H9 (cell line): ENCODE measurements around the gene MATK. TPM values are rescaled to one million over a fixed set of nuclear protein-coding genes. Genes with fewer than 3 reads are reported as not detected.

Experiments
- DNase-seq: peaks from one replicate; pipeline ENCODE4 v3.0.0-alpha.2; 2017
- H2AFZ ChIP-seq: one replicate; pipeline ENCODE4 v1.6.1; 2013; ENCODE audit warnings: mild to moderate bottlenecking, low read length, control low read depth, moderate library complexity
- H2AK5ac ChIP-seq: 2 replicates; pipeline ENCODE4 v1.6.1; 2013; ENCODE audit warnings: low read length, control low read depth, mixed read lengths; ENCODE audit not compliant: insufficient read length
- H2BK120ac ChIP-seq: one replicate; pipeline ENCODE4 v1.6.1; 2013; ENCODE audit warnings: low read depth, mild to moderate bottlenecking, low read length, control low read depth, inconsistent platforms; ENCODE audit not compliant: poor library complexity, severe bottlenecking
- H2BK12ac ChIP-seq: 2 replicates; pipeline ENCODE4 v1.6.1; 2013; ENCODE audit warnings: low read length, control low read depth, mixed read lengths, low read depth; ENCODE audit not compliant: insufficient read length
- H2BK15ac ChIP-seq: 2 replicates; pipeline ENCODE4 v1.6.1; 2013; ENCODE audit warnings: low read depth, low read length, control low read depth
- H2BK20ac ChIP-seq: one replicate; pipeline ENCODE4 v1.6.1; 2013; ENCODE audit warnings: low read depth, mild to moderate bottlenecking, low read length, control low read depth, inconsistent platforms; ENCODE audit not compliant: poor library complexity, severe bottlenecking
- H2BK5ac ChIP-seq: 2 replicates; pipeline ENCODE4 v1.6.1; 2013; ENCODE audit warnings: low read length, control low read depth, mixed read lengths; ENCODE audit not compliant: insufficient read length
- H3K14ac ChIP-seq: 2 replicates; pipeline ENCODE4 v1.6.1; 2013; ENCODE audit warnings: low read length, control low read depth; ENCODE audit not compliant: insufficient read depth
- H3K18ac ChIP-seq: 2 replicates; pipeline ENCODE4 v1.6.1; 2013; ENCODE audit warnings: low read depth, mild to moderate bottlenecking, mixed read lengths, low read length, control low read depth; ENCODE audit not compliant: insufficient read length
- H3K23ac ChIP-seq: 2 replicates; pipeline ENCODE4 v1.6.1; 2013; ENCODE audit warnings: low read length, control low read depth, mixed read lengths, low read depth; ENCODE audit not compliant: insufficient read length
- H3K23me2 ChIP-seq: 2 replicates; pipeline ENCODE4 v1.6.1; 2013; ENCODE audit warnings: low read depth, mild to moderate bottlenecking, mixed read lengths, low read length, control low read depth; ENCODE audit not compliant: insufficient read length, poor library complexity, severe bottlenecking
- H3K27ac ChIP-seq: 2 replicates; pipeline ENCODE4 v1.5.1; 2013; ENCODE audit warnings: low read length, control low read depth, mixed read lengths, low read depth; ENCODE audit not compliant: insufficient read length
- H3K27me3 ChIP-seq: 2 replicates; pipeline ENCODE4 v1.6.1; 2013; ENCODE audit warnings: low read length, control low read depth, inconsistent platforms; ENCODE audit not compliant: insufficient read depth
- H3K4ac ChIP-seq: 2 replicates; pipeline ENCODE4 v1.6.1; 2013; ENCODE audit warnings: low read depth, mild to moderate bottlenecking, control low read depth, inconsistent platforms, low read length, moderate library complexity
- H3K4me1 ChIP-seq: 2 replicates; pipeline ENCODE4 v1.6.1; 2013; ENCODE audit warnings: low read length, control low read depth, inconsistent platforms; ENCODE audit not compliant: insufficient read depth
- H3K4me2 ChIP-seq: 2 replicates; pipeline ENCODE4 v1.6.1; 2013; ENCODE audit warnings: low read length, control low read depth, mixed read lengths; ENCODE audit not compliant: insufficient read length, insufficient read depth
- H3K56ac ChIP-seq: 2 replicates; pipeline ENCODE4 v1.6.1; 2013; ENCODE audit warnings: low read depth, mild to moderate bottlenecking, mixed read lengths, low read length, control low read depth; ENCODE audit not compliant: insufficient read length
- H3K79me1 ChIP-seq: 2 replicates; pipeline ENCODE4 v1.6.1; 2013; ENCODE audit warnings: low read depth, mild to moderate bottlenecking, moderate library complexity, low read length, control low read depth, inconsistent platforms; ENCODE audit not compliant: insufficient read depth, poor library complexity, severe bottlenecking
- H3K79me2 ChIP-seq: 2 replicates; pipeline ENCODE4 v1.6.1; 2013; ENCODE audit warnings: low read length, control low read depth, inconsistent platforms; ENCODE audit not compliant: insufficient read depth
- H3K9ac ChIP-seq: 2 replicates; pipeline ENCODE4 v1.6.1; 2013; ENCODE audit warnings: low read length, control low read depth, mixed read lengths; ENCODE audit not compliant: insufficient read length; ENCODE audit errors: extremely low read depth
- H3K9me3 ChIP-seq: one replicate; pipeline ENCODE4 v1.6.1; 2013; ENCODE audit warnings: low read depth, low read length, inconsistent platforms; ENCODE audit not compliant: control insufficient read depth
- H3T11ph ChIP-seq: one replicate; pipeline ENCODE4 v1.6.1; 2013; ENCODE audit warnings: mild to moderate bottlenecking, low read length, control low read depth, inconsistent platforms
- H4K20me1 ChIP-seq: one replicate; pipeline ENCODE4 v1.6.1; 2013; ENCODE audit not compliant: control insufficient read depth, insufficient read length, insufficient read depth
- H4K5ac ChIP-seq: 2 replicates; pipeline ENCODE4 v1.6.1; 2013; ENCODE audit warnings: low read depth, mild to moderate bottlenecking, mixed read lengths, low read length, control low read depth; ENCODE audit not compliant: insufficient read length
- H4K8ac ChIP-seq: replicated peaks from 2 replicates; pipeline ENCODE4 v1.6.1; 2013; ENCODE audit warnings: low read length, control low read depth, mixed read lengths, low read depth; ENCODE audit not compliant: insufficient read length
- H4K91ac ChIP-seq: 2 replicates; pipeline ENCODE4 v1.6.1; 2013; ENCODE audit warnings: low read depth, mild to moderate bottlenecking, moderate library complexity, mixed read lengths, low read length, control low read depth; ENCODE audit not compliant: insufficient read length
- H3K27ac Mint-ChIP-seq, 3 experiments: 2 replicates in 2 of 3; 3 replicates in 1 of 3; pipeline ENCODE4 v1.8.0; 2020 to 2021; ENCODE audit warnings: mixed read lengths in 3 of 3, mild to moderate bottlenecking in 1 of 3, moderate library complexity in 1 of 3
- H3K27me3 Mint-ChIP-seq: 2 replicates; pipeline ENCODE4 v1.8.0; 2021; ENCODE audit warnings: low read depth, mild to moderate bottlenecking, moderate library complexity, mixed read lengths
- H3K36me3 Mint-ChIP-seq, 3 experiments: 2 replicates in 2 of 3; 3 replicates in 1 of 3; pipeline ENCODE4 v1.8.0; 2020 to 2021; ENCODE audit warnings: low read depth in 3 of 3, mixed read lengths in 3 of 3; ENCODE audit not compliant: insufficient read depth in 1 of 3
- H3K4me1 Mint-ChIP-seq, 2 experiments: 2 replicates each; pipeline ENCODE4 v1.8.0; 2020; ENCODE audit warnings: mixed read lengths in 2 of 2
- H3K4me3 Mint-ChIP-seq, 2 experiments: 2 replicates in 1 of 2; 3 replicates in 1 of 2; pipeline ENCODE4 v1.8.0; 2020 to 2021; ENCODE audit warnings: mild to moderate bottlenecking in 2 of 2, mixed read lengths in 2 of 2, moderate library complexity in 1 of 2
- H3K9me3 Mint-ChIP-seq, 2 experiments: 2 replicates in 1 of 2; 3 replicates in 1 of 2; pipeline ENCODE4 v1.8.0; 2020; ENCODE audit warnings: mild to moderate bottlenecking in 2 of 2, mixed read lengths in 2 of 2, moderate library complexity in 1 of 2
- CTCF ChIP-seq: fragments of 200-600 bp; sonication (generic); conservative IDR thresholded peaks from 3 replicates; pipeline ENCODE4 v1.8.0; 2021; ENCODE audit warnings: antibody characterized with exemption, mild to moderate bottlenecking
- WGBS: extraction: QIAGEN DNeasy Blood & Tissue Kit; methylation state at CpG from one replicate; pipeline ENCODE4 v1.1.7; 2013; ENCODE audit warnings: missing lambda C conversion rate, low lambda C conversion rate, mixed read lengths; ENCODE audit not compliant: insufficient read length; ENCODE audit errors: extremely low coverage; 5-methylcytosine and 5-hydroxymethylcytosine counted together
- total RNA-seq: library from RNA; stranded (reverse); gene quantifications from 2 replicates; pipeline ENCODE4 v1.2.1, GENCODE V29; 2021

Gene MATK
- total RNA-seq, 1 experiment from 2014 or later = 13.5 TPM

- no peak for TF ChIP-seq CTCF
- no peaks in the 10 kb centered on the region for H3K9me3 ChIP-seq
- no peaks in the 10 kb centered on the region for H3K79me2 ChIP-seq
- Mint-ChIP-seq H3K27ac (peak overlapping the region in 1 of 3 experiments; percentile 90; a peak in 1 of 7 replicates), H3K27me3 (no peaks in the 10 kb centered on the region; the same call in 1 of the 2 replicates), H3K4me1 (no peaks in the 10 kb centered on the region), H3K36me3 (peaks cover 0 to 31% (median 14%) of the 10 kb centered on the region in 3 experiments; a peak in 5 of 7 replicates), H3K4me3 (no peak overlapping the region), H3K9me3 (no peaks in the 10 kb centered on the region)
- no peaks in the 10 kb centered on the region for H3K4me1 ChIP-seq
- H3K27me3 ChIP-seq = no peaks in the 10 kb centered on the region
- H3T11ph ChIP-seq = no peak overlapping the region
- no peak overlapping the region for H3K14ac ChIP-seq
- H3K23me2 ChIP-seq = no peaks in the 10 kb centered on the region
- no peak overlapping the region for H3K4me2 ChIP-seq
- no peak overlapping the region for H3K18ac ChIP-seq
- no peak overlapping the region for H2AK5ac ChIP-seq
- H2BK15ac ChIP-seq = no peak overlapping the region
- no peak overlapping the region for H4K91ac ChIP-seq
- H2BK5ac ChIP-seq = no peak overlapping the region
- H3K27ac ChIP-seq = no peak overlapping the region
- H3K79me1 ChIP-seq = no peaks in the 10 kb centered on the region
- no peaks in the 10 kb centered on the region for H4K20me1 ChIP-seq
- WGBS = no CpG with 5 or more reads among the region's 32 CpGs
- H2BK120ac ChIP-seq = no peak overlapping the region
- H3K9ac ChIP-seq = no peak overlapping the region
- no peak overlapping the region for H3K56ac ChIP-seq
- H4K8ac ChIP-seq = no peak overlapping the region
- no peak overlapping the region for H2BK20ac ChIP-seq
- no peak overlapping the region for H2BK12ac ChIP-seq
- no peak for DNase-seq
- no peak overlapping the region for H2AFZ ChIP-seq
- H3K4ac ChIP-seq = no peak overlapping the region
- H3K23ac ChIP-seq = no peak overlapping the region
- H4K5ac ChIP-seq = no peak overlapping the region
These were observed 47.5 kb downstream of the MATK start for GRCh38 chr19:3738477-3739220.
